ENCODE results near the gene ANK3. TPM values are rescaled to one million over a fixed set of nuclear protein-coding genes. Genes with fewer than 3 reads are reported as not detected.

ANK3 gene
- total RNA-seq, 1 donor from 2014 or later, result 87.6 TPM

GRCh38 chr10:60134548-60134947 lies 255.1 kb downstream of the ANK3 start:
- Mint-ChIP-seq H3K4me1 (ENCODE audit: low read depth) (peaks cover 23% of the 10 kb centered on the region), H3K9me3 (ENCODE audit: low read depth) (no peaks in the 10 kb centered on the region), H3K27ac (no peak overlapping the region), H3K27me3 (no peaks in the 10 kb centered on the region), H3K4me3 (ENCODE audit: low read depth) (no peak overlapping the region), H3K36me3 (ENCODE audit: insufficient read depth) (peaks cover 17% of the 10 kb centered on the region)
- TF ChIP-seq, protein P1, sequence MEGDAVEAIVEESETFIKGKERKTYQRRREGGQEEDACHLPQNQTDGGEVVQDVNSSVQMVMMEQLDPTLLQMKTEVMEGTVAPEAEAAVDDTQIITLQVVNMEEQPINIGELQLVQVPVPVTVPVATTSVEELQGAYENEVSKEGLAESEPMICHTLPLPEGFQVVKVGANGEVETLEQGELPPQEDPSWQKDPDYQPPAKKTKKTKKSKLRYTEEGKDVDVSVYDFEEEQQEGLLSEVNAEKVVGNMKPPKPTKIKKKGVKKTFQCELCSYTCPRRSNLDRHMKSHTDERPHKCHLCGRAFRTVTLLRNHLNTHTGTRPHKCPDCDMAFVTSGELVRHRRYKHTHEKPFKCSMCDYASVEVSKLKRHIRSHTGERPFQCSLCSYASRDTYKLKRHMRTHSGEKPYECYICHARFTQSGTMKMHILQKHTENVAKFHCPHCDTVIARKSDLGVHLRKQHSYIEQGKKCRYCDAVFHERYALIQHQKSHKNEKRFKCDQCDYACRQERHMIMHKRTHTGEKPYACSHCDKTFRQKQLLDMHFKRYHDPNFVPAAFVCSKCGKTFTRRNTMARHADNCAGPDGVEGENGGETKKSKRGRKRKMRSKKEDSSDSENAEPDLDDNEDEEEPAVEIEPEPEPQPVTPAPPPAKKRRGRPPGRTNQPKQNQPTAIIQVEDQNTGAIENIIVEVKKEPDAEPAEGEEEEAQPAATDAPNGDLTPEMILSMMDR (IDR thresholded peaks at IDR 0.05; ENCODE audit: unreplicated experiment), result no peak
- no peak for DNase-seq (ENCODE audit: low spot score, unreplicated experiment)

GRCh38 chr10:60130130-60130579 lies 259.5 kb downstream of the ANK3 start:
- peak overlapping the region; percentile 24 for H3K4me3 Mint-ChIP-seq (ENCODE audit: low read depth)
- peaks cover 9% of the 10 kb centered on the region for H3K4me1 Mint-ChIP-seq (ENCODE audit: low read depth)
- H3K9me3 Mint-ChIP-seq (ENCODE audit: low read depth), result no peaks in the 10 kb centered on the region
- H3K27me3 Mint-ChIP-seq, result no peaks in the 10 kb centered on the region
- H3K36me3 Mint-ChIP-seq (ENCODE audit: insufficient read depth), result peaks cover 24% of the 10 kb centered on the region
- no peak for DNase-seq (ENCODE audit: low spot score, unreplicated experiment)
- TF ChIP-seq, protein P1 (IDR thresholded peaks at IDR 0.05; ENCODE audit: unreplicated experiment), result no peak
- H3K27ac Mint-ChIP-seq, result peak overlapping the region; percentile 84

DNA sequence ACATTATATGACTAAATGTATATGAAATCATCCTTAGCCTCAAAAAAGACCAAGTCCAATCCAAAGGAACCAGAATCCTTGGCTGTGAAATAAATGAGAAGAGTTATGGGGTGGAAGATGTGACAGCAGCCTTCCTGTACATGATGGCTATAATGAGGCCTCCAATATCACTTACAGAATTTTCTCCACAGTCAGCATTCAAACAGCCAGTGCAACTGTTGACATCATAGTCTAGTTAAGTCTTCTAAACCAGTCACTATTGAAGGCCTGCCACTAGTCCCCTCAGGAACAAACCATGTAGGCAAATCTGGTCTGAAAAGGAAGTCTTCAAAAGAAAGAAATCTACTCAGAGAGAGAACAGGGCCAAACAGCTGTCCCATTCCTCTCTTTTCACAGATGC lies 263.8 kb downstream of the ANK3 start:
- Mint-ChIP-seq H3K9me3 (ENCODE audit: low read depth) (no peaks in the 10 kb centered on the region), H3K27ac (peak overlapping the region; percentile 20), H3K4me1 (ENCODE audit: low read depth) (peaks cover 18% of the 10 kb centered on the region), H3K4me3 (ENCODE audit: low read depth) (no peak overlapping the region), H3K27me3 (no peaks in the 10 kb centered on the region), H3K36me3 (ENCODE audit: insufficient read depth) (peaks cover 11% of the 10 kb centered on the region)
- TF ChIP-seq, protein P1 (IDR thresholded peaks at IDR 0.05; ENCODE audit: unreplicated experiment), result no peak
- DNase-seq (ENCODE audit: low spot score, unreplicated experiment), result no peak

DNA sequence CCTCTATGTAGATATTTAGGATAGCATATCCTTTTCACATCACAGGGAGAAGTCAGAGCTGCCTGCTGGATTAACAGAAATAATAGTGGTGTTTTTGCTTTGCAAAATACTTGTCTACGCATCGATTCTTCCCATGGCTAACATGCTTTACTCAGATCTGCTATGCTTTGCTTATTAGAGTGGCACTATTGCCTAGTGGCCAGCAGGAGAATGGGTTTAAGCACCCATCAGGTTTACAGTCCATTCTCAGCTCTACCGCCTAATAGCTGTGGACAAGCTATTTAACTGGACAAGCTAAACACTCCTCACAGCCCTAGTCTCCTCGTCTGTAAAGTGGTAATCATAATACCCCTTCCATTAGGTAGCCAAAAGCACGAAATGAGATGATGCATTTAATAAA lies 265.1 kb downstream of the ANK3 start:
- no peak overlapping the region for H3K27ac Mint-ChIP-seq
- TF ChIP-seq, protein P1 (IDR thresholded peaks at IDR 0.05; ENCODE audit: unreplicated experiment), result no peak
- H3K4me3 Mint-ChIP-seq (ENCODE audit: low read depth), result no peak overlapping the region
- H3K27me3 Mint-ChIP-seq, result no peaks in the 10 kb centered on the region
- H3K4me1 Mint-ChIP-seq (ENCODE audit: low read depth), result peaks cover 9% of the 10 kb centered on the region
- peaks cover 7% of the 10 kb centered on the region for H3K9me3 Mint-ChIP-seq (ENCODE audit: low read depth)
- H3K36me3 Mint-ChIP-seq (ENCODE audit: insufficient read depth), result peaks cover 19% of the 10 kb centered on the region
- no peak for DNase-seq (ENCODE audit: low spot score, unreplicated experiment)

DNA sequence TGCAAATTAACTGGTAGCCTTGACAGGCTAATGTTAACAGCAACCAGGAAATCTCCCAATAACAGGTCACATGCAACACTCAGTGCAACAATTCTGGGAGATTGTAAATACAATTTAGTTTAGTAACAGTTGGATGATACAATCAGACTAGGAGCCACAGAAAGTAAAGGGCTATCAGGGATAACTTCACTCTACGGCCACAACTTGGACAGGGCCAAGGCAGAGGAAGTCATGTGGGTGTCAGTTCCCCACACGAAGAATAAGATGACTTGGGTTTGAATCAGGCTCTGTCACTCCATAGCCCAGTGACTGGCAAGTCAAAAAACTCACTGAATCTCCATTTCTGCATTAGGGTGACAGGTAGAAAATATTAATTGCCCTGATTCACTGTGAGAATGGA lies 266.0 kb downstream of the ANK3 start:
- TF ChIP-seq, protein P1 (IDR thresholded peaks at IDR 0.05; ENCODE audit: unreplicated experiment), result no peak
- Mint-ChIP-seq H3K4me1 (ENCODE audit: low read depth) (peaks cover 9% of the 10 kb centered on the region), H3K27me3 (no peaks in the 10 kb centered on the region), H3K4me3 (ENCODE audit: low read depth) (no peak overlapping the region), H3K27ac (no peak overlapping the region), H3K9me3 (ENCODE audit: low read depth) (peaks cover 7% of the 10 kb centered on the region), H3K36me3 (ENCODE audit: insufficient read depth) (peaks cover 18% of the 10 kb centered on the region)
- no peak for DNase-seq (ENCODE audit: low spot score, unreplicated experiment)
